Endothelial cell of umbilical vein (primary cell): ENCODE results near the gene BORCS5. TPM values are rescaled to one million over a fixed set of nuclear protein-coding genes. Genes with fewer than 3 reads are reported as not detected.

ENCODE experiments used
- BruUV-seq: library from RNA; stranded (reverse); fragments of 400-500 nt; replicated peaks from 2 replicates; lab custom pipeline; 2021; lab: Mats Ljungman, UMichigan
- CTCF ChIA-PET: fragments of 300-600, 350-600 bp; sonication (Branson Sonifier 250); formaldehyde crosslinking; loops from one replicate; lab custom pipeline; 2021; ENCODE audit warnings: antibody characterized with exemption, inconsistent platforms; lab: Charles Lee
- POLR2A ChIA-PET: fragments of 300-600, 350-600 bp; sonication (Branson Sonifier 250); formaldehyde crosslinking; loops from one replicate; lab custom pipeline; 2021; ENCODE audit warnings: antibody characterized with exemption, inconsistent platforms; lab: Charles Lee
- DNase-seq: peaks from one replicate; pipeline ENCODE4 v3.0.0-alpha.2; 2011; ENCODE audit warnings: low read depth, low spot score
- FAIRE-seq: peaks from 2 replicates; lab custom pipeline; 2011; peaks lifted over from hg19 to GRCh38; lab: Jason Lieb, UNC
- H2AFZ ChIP-seq: 2 replicates; pipeline ENCODE4 v1.6.0; 2012; ENCODE audit warnings: low read depth, low read length, control low read depth, inconsistent platforms
- H3K27ac ChIP-seq: 2 replicates; pipeline ENCODE4 v1.5.1; 2011; ENCODE audit warnings: low read depth, mild to moderate bottlenecking, control low read depth, low read length, moderate library complexity; ENCODE audit not compliant: insufficient read depth
- H3K27me3 ChIP-seq, 2 experiments: 2 replicates each; pipeline versions ENCODE4 v1.6.0 to v1.6.1; 2011; ENCODE audit warnings: low read length in 2 of 2, mixed read lengths in 1 of 2; ENCODE audit not compliant: control insufficient read depth in 2 of 2, insufficient read depth in 2 of 2
- H3K36me3 ChIP-seq, 2 experiments: 2 replicates in 1 of 2; 3 replicates in 1 of 2; pipeline ENCODE4 v1.5.1; 2011; ENCODE audit warnings: low read length in 2 of 2, mild to moderate bottlenecking in 1 of 2, moderate library complexity in 1 of 2; ENCODE audit not compliant: control insufficient read depth in 2 of 2, insufficient read depth in 2 of 2; ENCODE audit errors: extremely low read depth in 1 of 2
- H3K4me1 ChIP-seq: 3 replicates; pipeline ENCODE4 v1.5.1; 2011; ENCODE audit warnings: mild to moderate bottlenecking, low read length; ENCODE audit not compliant: control insufficient read depth, insufficient read depth; ENCODE audit errors: extremely low read depth
- H3K4me2 ChIP-seq: 2 replicates; pipeline ENCODE4 v1.6.1; 2011; ENCODE audit warnings: low read length, control low read depth, mixed read lengths; ENCODE audit not compliant: insufficient read depth
- H3K4me3 ChIP-seq, 3 experiments: fragments of 200-600 bp in 1 of 3; sonication (generic), shearing (Covaris generic) in 1 of 3; replicated peaks in 1 of 3; 2 replicates each; pipeline ENCODE4 v1.5.1; 2011 to 2016; ENCODE audit warnings: control low read depth in 3 of 3, low read length in 3 of 3, mild to moderate bottlenecking in 2 of 3, inconsistent platforms in 1 of 3, low read depth in 1 of 3, moderate library complexity in 1 of 3; ENCODE audit not compliant: insufficient read depth in 1 of 3
- H3K79me2 ChIP-seq: 2 replicates; pipeline ENCODE4 v1.6.0; 2012; ENCODE audit warnings: low read length, inconsistent platforms; ENCODE audit not compliant: control insufficient read depth, insufficient read depth
- H3K9ac ChIP-seq: replicated peaks from 2 replicates; pipeline ENCODE3; 2011; ENCODE audit warnings: low read length, control low read depth; ENCODE audit not compliant: insufficient read depth; ENCODE audit errors: extremely low read depth
- H3K9me1 ChIP-seq: replicated peaks from 3 replicates; pipeline ENCODE4 v1.6.0; 2011; ENCODE audit warnings: mild to moderate bottlenecking, low read length; ENCODE audit not compliant: control insufficient read depth, insufficient read depth; ENCODE audit errors: extremely low read depth
- H3K9me3 ChIP-seq: replicated peaks from 2 replicates; pipeline ENCODE4 v1.5.1; 2012; ENCODE audit warnings: low read length, inconsistent platforms; ENCODE audit not compliant: control insufficient read depth, insufficient read depth
- H4K20me1 ChIP-seq: replicated peaks from 2 replicates; pipeline ENCODE3; 2011; ENCODE audit warnings: mild to moderate bottlenecking, low read length; ENCODE audit not compliant: control insufficient read depth, insufficient read depth; ENCODE audit errors: extremely low read depth
- CTCF ChIP-seq, 2 donors: IDR thresholded peaks; 1 replicate in 1 of 2; 2 replicates in 1 of 2; pipeline ENCODE4 v1.5.1; 2011; ENCODE audit warnings: low read length in 2 of 2, mild to moderate bottlenecking in 2 of 2, moderate library complexity in 2 of 2, control low read depth in 1 of 2, inconsistent platforms in 1 of 2, low read depth in 1 of 2; ENCODE audit not compliant: insufficient read depth in 1 of 2; ENCODE audit errors: extremely low read depth in 1 of 2
- EZH2 ChIP-seq: IDR thresholded peaks from 2 replicates; pipeline ENCODE4 v1.6.1; 2012; ENCODE audit warnings: borderline replicate concordance, low read depth, mild to moderate bottlenecking, moderate library complexity, low read length, inconsistent platforms; ENCODE audit not compliant: severe bottlenecking
- FOS ChIP-seq: IDR thresholded peaks from 2 replicates; pipeline ENCODE4 v1.6.1; 2011; ENCODE audit warnings: mild to moderate bottlenecking, low read length, moderate library complexity, borderline replicate concordance; ENCODE audit not compliant: insufficient read depth
- MAX ChIP-seq: IDR thresholded peaks from 2 replicates; pipeline ENCODE4 v1.6.1; 2011; ENCODE audit not compliant: insufficient read depth, insufficient read length
- dilution Hi-C: fragments of 300-500 bp; cut with MboI; formaldehyde crosslinking; loops from one replicate; pipeline ENCODE4 v1.15.0; 2019; ENCODE audit warnings: low sequenced_read_pairs; ENCODE audit not compliant: extremely low pct_ligation_motif_present
- intact Hi-C: fragments of 100-400 bp; cut with micrococcal nuclease; formaldehyde crosslinking; loops from one replicate; pipeline ENCODE4 v1.10.0; 2022
- polyA plus RNA-seq, 4 experiments: library from polyadenylated mRNA; depleted of rRNA in 3 of 4; stranded (reverse) in 3 of 4; unstranded in 1 of 4; fragments of >200 nt; gene quantifications; 2 replicates each; pipeline versions ENCODE4 v1.2.1 to v1.2.3, GENCODE V29; 2011 to 2012; ENCODE audit warnings: missing spikeins in 1 of 4
- total RNA-seq: library from RNA; stranded (reverse); gene quantifications from 2 replicates; pipeline ENCODE4 v1.2.3, GENCODE V29; 2021

The BORCS5 gene
- total and polyA plus RNA-seq, 2 donors (not counting 3 experiments of a cell fraction or from before 2014, with no cell fraction given): 8.3 to 10.5 TPM

GRCh38 chr12:12381982-12382381 is 25.1 kb downstream of the BORCS5 start:
- no peak for DNase-seq
- no peaks in the 10 kb centered on the region for H3K9me3 ChIP-seq
- no peaks in the 10 kb centered on the region for H3K27me3 ChIP-seq
- ChIA-PET POLR2A (no interaction called here), CTCF (no interaction called here)
- H3K79me2 ChIP-seq: no peaks in the 10 kb centered on the region
- dilution Hi-C loops (no loop called here), intact Hi-C loops (no loop called here)
- H3K9ac ChIP-seq: no peak overlapping the region
- no peaks in the 10 kb centered on the region for H3K4me1 ChIP-seq
- BruUV-seq: no TSS peak
- H3K4me2 ChIP-seq: no peak overlapping the region
- FAIRE-seq: no peak
- no peaks in the 10 kb centered on the region for H4K20me1 ChIP-seq
- no peaks in the 10 kb centered on the region for H3K9me1 ChIP-seq
- no peak overlapping the region for H3K27ac ChIP-seq
- no peak overlapping the region for H3K4me3 ChIP-seq
- H2AFZ ChIP-seq: no peak overlapping the region
- no peak for TF ChIP-seq MAX
- TF ChIP-seq FOS: no peak
- TF ChIP-seq EZH2: no peak
- TF ChIP-seq CTCF (IDR thresholded peaks at IDR 0.05; ENCODE audit: extremely low read depth in 1 of 2, insufficient read depth in 1 of 2, low read depth in 1 of 2, low read length in 2 of 2): no peak
- H3K36me3 ChIP-seq: no peaks in the 10 kb centered on the region
